Stomach (tissue), 4 donors: ENCODE measurements around the gene CCDC71.

Experiments used
- EP300 ChIP-seq: sonication (generic); formaldehyde crosslinking; IDR thresholded peaks from one replicate; pipeline ENCODE4 v1.6.1; 2017; ENCODE audit warnings: antibody characterized with exemption
- POLR2A ChIP-seq, 4 donors: fragments of 450-650 bp; IDR thresholded peaks; one replicate each; pipeline ENCODE4 v1.6.1; 2016; ENCODE audit warnings: antibody characterized with exemption in 4 of 4, control low read depth in 2 of 4, mild to moderate bottlenecking in 1 of 4, moderate library complexity in 1 of 4
- POLR2AphosphoS5 ChIP-seq, 3 donors: sonication (generic); formaldehyde crosslinking; IDR thresholded peaks; one replicate each; pipeline ENCODE4 v1.6.1; 2016; ENCODE audit warnings: antibody characterized with exemption in 3 of 3
- TF ChIP-seq, protein P1 (sequence below), 7 experiments: fragments of 450-650 bp in 4 of 7; fragments of 200-600 bp in 3 of 7; sonication (generic) in 3 of 7; IDR thresholded peaks; one replicate each; pipeline ENCODE4 v1.5.1; 2016 to 2019; ENCODE audit warnings: antibody characterized with exemption in 7 of 7, control low read depth in 2 of 7, mild to moderate bottlenecking in 1 of 7

DNA sequence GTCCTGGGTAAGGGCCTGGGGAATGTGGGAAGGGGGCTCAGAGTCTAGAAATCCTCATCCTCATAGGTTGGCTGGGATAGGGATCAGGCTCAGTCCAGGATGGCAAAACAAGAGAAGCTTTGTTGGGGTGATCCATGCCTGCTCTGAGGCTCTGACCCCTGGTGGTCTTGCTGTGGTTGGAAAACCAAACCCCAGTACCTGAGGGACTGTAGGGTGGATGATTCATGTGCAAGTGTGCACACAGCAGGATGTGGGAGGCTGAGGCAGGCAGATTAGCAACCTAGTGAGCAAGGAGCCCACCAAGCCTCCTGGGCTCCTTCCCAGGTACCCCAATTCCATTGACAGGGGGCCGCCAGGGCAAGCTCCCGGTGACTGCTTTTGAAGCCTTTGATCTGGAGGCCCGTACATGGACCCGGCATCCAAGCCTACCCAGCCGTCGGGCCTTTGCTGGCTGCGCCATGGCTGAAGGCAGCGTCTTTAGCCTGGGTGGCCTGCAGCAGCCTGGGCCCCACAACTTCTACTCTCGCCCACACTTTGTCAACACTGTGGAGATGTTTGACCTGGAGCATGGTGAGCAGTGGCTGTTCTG, 8.4 kb upstream of the CCDC71 start:
- TF ChIP-seq, protein P1, sequence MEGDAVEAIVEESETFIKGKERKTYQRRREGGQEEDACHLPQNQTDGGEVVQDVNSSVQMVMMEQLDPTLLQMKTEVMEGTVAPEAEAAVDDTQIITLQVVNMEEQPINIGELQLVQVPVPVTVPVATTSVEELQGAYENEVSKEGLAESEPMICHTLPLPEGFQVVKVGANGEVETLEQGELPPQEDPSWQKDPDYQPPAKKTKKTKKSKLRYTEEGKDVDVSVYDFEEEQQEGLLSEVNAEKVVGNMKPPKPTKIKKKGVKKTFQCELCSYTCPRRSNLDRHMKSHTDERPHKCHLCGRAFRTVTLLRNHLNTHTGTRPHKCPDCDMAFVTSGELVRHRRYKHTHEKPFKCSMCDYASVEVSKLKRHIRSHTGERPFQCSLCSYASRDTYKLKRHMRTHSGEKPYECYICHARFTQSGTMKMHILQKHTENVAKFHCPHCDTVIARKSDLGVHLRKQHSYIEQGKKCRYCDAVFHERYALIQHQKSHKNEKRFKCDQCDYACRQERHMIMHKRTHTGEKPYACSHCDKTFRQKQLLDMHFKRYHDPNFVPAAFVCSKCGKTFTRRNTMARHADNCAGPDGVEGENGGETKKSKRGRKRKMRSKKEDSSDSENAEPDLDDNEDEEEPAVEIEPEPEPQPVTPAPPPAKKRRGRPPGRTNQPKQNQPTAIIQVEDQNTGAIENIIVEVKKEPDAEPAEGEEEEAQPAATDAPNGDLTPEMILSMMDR (IDR thresholded peaks at IDR 0.05) = no peak
- TF ChIP-seq POLR2A (IDR thresholded peaks at IDR 0.05) (no peak), EP300 (no peak), POLR2AphosphoS5 (IDR thresholded peaks at IDR 0.05) (no peak)
